Skeletal muscle cell (primary cell): Measurements from ENCODE around the gene ATF6.
"Not testable (repeated sequence)": the region's sequence is repeated elsewhere in the genome, so short reads cannot be mapped to it uniquely, and the experiment has no call there.

Source experiments
- DNase-seq: peaks from one replicate; pipeline ENCODE4 v3.0.0-alpha.2; 2010; ENCODE audit warnings: low read depth
- H3K4me3 ChIP-seq: 2 replicates; pipeline ENCODE4 v1.5.1; 2011; ENCODE audit warnings: low read depth, mild to moderate bottlenecking, control low read depth, low read length, moderate library complexity

ATF6 gene

DNA sequence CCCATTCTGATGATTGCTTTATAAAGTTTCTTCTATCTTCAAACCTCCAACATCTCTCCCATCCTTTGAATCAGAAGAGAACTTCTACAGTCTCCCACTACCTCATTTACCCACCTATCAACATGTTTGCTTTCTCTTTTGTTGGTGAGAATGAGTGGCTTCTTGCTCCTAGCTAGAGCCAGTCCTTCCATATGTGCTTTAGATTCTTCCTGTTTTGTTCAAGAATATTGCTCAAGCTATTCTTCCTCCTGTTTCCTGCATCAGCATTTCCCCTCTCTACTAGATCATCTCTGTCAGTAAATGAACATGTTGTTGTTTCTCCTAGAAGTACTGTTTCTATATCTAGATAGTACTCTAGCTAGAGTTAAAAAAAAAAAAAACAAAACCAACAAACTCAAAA is 6.3 kb downstream of the ATF6 start:
- H3K4me3 ChIP-seq, result no peak overlapping the region
- no peak for DNase-seq

DNA sequence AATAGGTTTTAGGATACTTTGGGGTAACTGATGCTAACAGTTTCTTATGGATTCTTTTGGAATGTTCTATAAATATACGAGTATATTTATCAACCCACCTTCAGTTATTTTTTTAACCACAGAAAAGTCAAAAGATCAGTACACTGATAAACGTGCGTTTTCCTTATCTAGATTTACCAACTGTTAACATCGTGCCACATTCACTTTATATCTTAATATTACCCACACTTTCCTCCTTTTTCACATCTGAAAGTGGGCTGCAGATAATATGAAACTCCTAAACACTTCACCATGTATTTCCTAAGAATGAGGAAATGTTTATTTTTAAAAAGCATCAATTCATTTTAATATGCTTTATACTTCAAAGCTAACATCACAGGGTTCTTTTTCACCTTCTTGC is 7.7 kb downstream of the ATF6 start:
- no peak for DNase-seq
- H3K4me3 ChIP-seq, result no peak overlapping the region

DNA sequence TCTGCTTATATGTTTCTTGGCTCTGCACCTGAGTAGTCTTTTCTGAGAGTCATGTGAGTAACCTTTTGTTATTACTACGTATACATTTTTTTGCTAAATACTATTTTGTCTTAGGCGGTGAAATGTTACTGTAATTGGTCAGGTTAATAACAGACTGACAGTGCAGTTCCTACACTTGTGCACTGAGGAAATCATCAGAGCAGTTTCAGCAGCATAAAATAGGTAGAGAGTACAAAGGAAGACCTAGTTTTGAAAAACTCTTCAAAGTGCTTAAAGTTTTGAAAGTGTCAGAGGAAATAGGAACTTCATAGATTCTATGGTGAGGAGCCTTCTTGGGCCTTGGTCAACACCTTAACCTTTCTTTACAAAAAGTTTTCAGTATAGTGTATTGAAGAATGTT is 11.1 kb downstream of the ATF6 start:
- DNase-seq, result no peak
- no peak overlapping the region for H3K4me3 ChIP-seq

DNA sequence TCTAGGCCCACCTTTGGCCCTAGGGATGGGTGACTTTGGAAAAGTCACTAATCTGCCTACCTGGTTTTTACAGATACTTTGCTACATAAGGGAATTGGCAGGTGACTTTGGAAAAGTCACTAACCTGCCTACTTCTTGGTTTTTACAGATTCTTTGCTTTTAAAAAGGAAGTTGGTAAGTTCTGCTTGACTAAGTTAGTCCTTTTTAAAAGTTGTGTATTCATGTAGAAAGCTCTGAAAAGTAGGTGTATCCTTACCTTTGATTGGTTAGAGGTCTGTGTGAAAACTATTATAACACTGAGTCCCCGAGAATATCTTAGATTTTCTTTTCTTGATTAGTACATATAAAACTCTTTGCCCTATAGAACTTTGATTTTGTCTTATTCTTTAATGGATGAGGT is 12.4 kb downstream of the ATF6 start:
- H3K4me3 ChIP-seq, result no peak overlapping the region
- no peak for DNase-seq

DNA sequence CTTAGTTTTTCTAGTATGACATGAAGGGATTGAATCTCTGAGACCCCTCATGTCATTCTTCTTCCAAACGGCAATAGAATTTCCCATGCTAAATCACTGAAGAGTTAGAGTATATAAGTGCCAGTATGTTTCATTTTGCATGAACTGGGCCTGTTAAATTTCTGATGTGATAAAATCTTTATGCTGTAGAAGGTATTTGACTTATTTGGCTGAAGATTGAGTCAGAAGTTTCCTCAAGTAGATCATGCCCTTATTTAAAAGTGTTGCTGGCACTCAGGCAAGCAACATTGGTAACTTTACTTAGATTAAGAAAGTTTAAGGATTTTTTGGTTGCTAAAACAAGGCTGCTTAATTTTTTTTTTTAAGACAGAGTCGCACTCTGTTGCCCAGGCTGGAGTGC is 13.3 kb downstream of the ATF6 start:
- DNase-seq, result no peak
- no peak overlapping the region for H3K4me3 ChIP-seq

DNA sequence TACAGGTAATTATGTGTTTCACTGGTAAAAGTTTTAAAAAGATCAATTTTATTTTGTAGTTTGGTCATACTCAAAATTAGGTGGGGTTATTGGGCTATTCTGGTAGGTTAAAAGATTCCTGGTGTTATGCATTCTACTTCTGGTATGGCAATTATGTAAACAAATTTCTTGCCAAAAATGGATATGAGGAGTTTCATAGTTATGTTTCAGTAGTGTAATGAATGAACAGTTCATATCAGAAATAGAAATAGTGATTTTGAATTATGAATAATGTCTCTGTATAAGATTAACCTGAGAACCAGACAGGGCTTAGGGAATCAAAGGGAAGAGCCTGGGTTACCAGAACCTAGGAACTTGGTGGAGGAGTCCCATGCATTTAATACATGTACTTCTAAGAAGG is 15.9 kb downstream of the ATF6 start:
- DNase-seq, result no peak
- H3K4me3 ChIP-seq, result no peak overlapping the region

DNA sequence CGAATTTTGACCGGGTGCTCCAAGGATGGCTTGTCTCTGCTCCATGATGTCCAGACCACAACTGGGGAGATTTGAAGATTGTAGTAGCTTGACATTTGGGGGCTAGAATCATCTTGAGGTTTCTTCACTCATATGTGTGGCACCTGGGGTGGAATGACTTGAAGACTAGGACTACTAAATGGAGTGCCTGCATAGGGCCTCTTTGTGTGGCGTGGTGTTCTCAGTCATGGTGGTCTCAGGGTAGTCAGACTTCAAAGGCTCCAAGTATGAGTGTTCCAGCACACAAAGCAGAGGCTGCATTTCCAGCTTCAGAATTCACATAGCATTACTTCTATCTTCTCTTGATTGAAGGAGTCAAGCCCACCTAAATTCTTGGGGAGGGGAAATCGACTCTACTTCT is 16.8 kb downstream of the ATF6 start:
- no peak for DNase-seq
- H3K4me3 ChIP-seq, result no peak overlapping the region

DNA sequence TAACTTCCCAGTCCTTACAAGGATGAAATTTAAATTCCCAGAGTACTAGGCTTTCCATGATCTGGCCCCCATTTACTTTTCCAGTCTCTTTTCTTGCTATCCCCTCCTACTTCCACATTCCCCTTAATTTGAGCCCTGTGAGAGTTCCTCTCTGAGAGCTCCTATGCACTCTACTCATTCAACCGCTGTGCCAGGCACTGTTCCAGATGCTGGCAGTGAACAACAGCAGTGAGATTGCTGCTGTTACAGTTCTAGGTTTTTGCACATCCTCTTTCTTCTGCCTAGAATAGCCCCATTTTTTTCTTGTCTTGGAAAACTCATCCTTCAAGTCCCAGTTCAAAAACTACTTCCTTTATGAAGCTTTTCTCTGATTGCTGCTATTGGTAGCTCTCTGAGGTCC is 18.8 kb downstream of the ATF6 start:
- no peak for DNase-seq
- no peak overlapping the region for H3K4me3 ChIP-seq

DNA sequence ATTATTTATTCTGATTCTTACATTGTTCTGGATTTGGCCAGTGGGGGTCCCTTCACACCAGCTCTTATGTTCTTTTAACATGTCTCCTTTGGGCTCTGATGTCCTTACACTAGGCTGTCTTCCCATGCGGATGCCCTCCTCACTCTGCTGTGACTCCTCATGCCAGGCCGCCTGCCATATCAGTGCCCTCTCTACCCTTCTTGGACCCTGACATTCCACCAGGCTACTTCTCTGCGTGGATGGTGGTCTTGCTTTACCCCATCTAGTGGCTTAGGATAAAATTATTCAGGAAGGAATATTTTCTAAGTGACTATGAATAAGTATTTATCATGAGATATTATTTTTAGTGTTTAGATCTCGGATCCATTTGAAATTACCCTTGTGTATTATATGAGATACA is 21.2 kb downstream of the ATF6 start:
- H3K4me3 ChIP-seq, result no peak overlapping the region
- no peak for DNase-seq

DNA sequence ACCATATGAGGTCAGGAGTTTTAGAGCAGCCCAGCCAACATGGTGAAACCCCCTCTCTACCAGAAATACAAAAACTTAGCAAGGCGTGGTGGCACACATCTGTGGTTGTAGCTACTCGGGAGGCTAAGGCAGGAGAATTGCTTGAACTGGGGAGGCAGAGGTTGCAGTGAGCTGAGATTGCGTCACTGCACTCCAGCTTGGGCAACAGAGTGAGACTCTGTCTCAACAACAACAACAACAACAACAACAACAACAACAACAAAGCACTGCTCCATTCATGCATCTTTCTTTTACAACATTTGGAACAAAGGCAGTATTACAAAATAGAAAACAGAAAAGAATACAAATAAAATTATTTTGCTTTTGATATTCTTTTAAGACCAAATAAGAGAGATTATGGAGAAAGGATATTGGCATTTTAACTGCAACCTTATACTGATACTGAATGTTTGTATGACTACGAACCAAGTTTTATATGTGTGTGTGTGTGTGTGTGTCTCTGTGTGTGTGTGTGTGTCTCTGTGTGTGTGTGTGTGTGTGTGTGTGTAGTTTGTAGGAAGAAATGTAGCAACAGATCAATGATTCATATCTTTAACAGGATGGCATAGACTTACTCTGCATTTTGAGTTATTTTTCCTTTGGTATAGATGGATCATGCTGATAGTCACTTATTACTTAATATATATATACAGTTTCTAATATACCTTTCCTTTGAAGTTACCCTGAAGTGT is 24.6 kb downstream of the ATF6 start:
- H3K4me3 ChIP-seq, result no peak overlapping the region
- no peak for DNase-seq

DNA sequence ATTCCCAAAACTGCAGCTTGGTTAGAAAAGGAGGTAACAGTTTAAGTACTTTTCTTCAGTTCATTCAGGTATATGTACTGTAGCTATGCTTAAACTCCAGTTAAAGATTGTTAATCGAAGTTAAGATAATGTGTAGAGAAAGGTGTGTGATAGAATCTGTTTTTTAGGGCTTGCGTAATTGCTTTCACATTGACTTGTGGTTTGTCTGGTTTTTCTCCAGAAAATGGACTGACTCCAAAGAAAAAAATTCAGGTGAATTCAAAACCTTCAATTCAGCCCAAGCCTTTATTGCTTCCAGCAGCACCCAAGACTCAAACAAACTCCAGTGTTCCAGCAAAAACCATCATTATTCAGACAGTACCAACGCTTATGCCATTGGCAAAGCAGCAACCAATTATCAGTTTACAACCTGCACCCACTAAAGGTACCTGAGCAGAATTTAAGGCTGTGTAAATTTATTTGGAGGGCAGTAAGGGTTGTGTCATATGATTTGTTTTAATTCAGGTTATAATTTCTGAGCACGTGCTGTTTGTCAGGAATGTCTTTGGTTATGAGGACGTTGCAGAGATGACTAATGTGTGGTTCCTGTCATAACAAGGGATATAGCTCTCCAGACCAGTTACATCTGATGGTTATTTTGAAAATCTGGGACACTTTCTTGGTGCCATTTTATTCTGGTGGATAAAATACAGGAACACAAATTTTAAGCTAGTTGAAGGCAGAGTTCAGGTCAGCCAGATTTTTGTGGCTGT is 26.0 kb downstream of the ATF6 start:
- H3K4me3 ChIP-seq, result no peak overlapping the region
- no peak for DNase-seq

DNA sequence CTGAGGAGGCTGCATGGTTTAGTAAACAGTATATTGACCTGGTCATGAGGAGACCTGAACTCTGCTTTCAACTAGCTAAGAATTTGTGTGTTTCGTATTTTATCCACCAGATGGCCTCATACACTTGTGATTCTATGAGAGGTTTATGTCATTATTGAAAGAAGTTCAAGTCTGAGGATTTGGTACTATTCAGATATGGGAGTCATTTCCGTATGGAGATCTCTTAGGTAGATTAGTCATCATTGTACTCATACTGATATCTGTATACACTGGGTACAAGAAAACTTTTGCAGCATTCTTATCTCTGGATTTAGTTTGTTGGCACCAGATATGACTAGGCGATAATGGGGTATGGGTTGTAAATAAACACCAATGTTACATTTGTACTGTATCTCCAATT is 26.6 kb downstream of the ATF6 start:
- DNase-seq, result peak; percentile 54
- H3K4me3 ChIP-seq, result no peak overlapping the region

DNA sequence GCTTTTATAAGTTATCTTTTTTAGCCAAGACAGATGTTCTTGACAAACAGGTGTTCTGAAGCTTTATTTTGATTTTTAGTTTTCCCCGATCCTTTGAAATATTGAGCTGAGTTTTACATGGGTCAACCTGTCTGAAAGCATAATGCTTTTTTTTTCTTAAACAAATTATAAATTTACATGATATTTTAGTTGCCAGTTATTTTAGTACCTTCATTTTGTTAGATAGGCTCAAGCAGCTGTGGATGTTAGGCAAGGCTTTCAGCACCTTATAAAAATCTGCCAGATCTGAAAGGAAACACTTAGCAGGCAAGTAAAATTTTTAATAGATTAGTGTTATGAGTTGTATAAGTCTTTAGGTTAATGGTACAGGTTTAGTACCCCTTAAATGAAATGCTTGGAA is 33.7 kb downstream of the ATF6 start:
- no peak overlapping the region for H3K4me3 ChIP-seq
- DNase-seq, result no peak

DNA sequence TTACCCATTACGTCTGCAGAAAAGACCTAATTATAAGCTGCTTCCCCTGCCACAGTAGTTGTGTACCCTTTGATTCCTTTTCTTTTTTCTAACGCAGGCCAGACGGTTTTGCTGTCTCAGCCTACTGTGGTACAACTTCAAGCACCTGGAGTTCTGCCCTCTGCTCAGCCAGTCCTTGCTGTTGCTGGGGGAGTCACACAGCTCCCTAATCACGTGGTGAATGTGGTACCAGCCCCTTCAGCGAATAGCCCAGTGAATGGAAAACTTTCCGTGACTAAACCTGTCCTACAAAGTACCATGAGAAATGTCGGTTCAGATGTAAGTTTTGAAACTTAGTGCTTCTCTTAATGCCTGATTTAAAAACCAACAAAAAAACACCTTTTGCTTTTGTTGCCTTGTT is 35.8 kb downstream of the ATF6 start:
- no peak overlapping the region for H3K4me3 ChIP-seq

DNA sequence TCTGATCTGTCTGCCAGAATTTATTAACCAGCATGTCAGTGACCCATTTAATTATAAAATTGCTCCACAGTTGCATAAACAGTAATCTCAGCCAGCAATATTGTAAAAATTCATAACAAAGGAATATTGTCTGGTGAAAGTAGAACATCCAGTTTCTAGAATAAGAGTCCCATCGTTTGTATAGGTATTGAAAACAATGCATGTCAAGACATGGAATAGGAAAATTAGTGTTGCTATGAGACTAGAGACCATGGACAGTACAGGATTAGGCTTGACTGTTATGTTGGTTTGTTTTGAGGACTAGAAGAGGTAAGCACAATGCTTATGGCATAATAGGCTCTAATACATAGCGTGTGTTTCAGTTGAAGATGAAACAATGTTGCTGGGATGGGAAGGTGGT is 37.1 kb downstream of the ATF6 start:
- DNase-seq, result no peak
- H3K4me3 ChIP-seq, result no peak overlapping the region

More for the DNA sequence above, 35.8 kb downstream of the ATF6 start:
- DNase-seq, result no peak

DNA sequence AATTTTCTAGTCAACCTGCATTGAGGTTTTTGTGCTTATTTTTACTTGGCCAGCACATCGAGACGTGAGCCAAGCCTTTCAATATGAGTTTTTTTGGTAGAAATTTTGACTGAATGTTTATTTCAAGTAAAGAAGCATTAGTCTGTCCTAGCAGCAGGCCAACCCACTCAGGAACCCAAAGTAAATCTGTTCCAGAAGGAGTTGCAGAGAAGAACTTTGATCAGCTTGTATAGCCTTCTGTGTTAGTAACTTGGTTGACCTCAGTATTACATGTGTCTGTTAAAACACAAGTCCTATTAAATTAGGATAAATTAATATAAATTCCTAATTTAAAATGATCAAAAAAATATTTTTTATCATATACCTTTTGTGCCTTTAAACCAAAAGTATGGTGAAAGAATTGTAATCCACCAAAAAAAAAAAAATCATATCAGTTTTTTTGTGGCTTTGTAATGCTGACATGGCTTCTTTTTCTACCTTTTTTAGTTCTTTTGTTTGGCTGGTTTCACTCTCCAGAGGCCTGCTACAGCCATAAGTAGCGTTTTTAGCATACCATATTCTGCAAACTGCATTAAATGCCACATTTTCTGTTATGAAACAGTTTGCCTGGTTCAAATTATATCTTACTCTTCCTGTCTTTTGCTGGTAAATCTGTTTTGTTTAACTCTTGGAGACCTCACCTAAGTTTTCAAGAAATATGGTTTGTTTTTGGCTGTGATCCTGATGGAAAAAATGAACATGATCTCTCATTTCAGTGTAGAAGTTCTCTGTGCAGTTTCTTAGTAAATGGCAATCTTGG is 39.5 kb downstream of the ATF6 start:
- no peak for DNase-seq
- H3K4me3 ChIP-seq, result no peak overlapping the region

DNA sequence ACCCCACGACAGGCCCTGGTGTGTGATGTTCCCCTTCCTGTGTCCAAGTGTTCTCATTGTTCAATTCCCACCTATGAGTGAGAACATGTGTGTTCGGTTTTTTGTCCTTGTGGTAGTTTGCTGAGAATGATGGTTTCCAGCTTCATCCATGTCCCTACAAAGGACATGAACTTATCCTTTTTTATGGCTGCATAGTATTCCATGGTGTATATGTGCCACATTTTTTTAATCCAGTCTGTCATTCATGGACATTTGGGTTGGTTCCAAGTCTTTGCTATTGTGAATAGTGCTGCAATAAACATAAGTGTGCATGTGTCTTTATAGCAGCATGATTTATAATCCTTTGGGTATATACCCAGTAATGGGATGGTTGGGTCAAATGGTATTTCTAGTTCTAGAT is 43.1 kb downstream of the ATF6 start:
- DNase-seq, H3K4me3 ChIP-seq: not testable (repeated sequence)

DNA sequence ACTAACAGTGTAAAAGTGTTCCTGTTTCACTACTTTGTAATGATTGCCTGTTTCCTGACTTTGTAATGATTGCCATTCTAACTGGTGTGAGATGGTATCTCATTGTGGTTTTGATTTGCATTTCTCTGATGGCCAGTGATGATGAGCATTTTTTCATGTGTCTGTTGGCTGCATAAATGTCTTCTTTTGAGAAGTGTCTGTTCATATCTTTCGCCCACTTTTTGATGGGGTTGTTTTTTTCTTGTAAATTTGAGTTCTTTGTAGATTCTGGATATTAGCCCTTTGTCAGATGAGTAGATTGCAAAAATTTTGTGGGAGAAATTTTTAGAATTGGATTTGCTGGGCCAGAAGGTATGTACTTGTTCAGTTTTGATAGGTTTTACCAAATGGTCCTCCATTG is 43.5 kb downstream of the ATF6 start:
- not testable (repeated sequence) for DNase-seq, H3K4me3 ChIP-seq

DNA sequence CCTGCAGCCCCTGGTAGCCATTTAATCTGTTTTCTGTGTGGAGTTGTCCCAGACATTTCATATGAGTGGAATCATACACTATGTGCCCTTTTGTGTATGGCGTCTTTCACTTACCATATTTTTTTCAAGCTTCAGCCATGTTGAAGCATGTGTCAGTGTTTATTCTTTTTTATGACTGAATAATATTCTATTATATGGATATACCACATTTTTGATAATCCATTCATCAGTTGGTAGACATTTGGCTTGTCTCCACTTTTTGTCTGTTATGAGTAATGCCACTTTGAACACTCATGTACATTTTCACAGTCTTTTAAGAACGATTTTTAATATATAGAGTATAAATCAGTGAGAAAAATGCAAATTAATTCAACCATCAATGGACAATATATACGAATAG is 44.7 kb downstream of the ATF6 start:
- DNase-seq, result no peak
- no peak overlapping the region for H3K4me3 ChIP-seq

DNA sequence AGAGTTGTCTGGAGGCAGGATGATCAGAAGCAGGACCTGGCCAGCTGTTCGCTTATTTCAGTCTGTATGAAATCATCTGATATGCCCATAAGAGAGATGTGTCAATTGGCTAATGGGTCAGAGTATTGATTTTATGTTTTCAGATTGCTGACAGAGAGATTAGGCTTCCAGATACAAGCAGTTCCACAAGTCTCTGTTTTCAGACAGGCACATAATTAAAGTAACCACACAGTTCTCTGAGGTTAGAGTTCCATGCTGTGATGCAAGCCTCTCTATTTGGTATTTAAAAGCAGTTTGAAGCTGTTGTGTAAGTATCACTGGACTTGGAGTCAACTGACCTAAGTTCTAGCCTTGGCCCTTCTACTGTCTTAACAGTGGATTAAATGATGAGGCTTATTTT is 50.1 kb downstream of the ATF6 start:
- peak; percentile 54 for DNase-seq

More for the DNA sequence above, 50.1 kb downstream of the ATF6 start:
- no peak overlapping the region for H3K4me3 ChIP-seq
